Endothelial cell (in vitro differentiated cells): ENCODE results near the gene CHM. TPM values are rescaled to one million over a fixed set of nuclear protein-coding genes. Genes with fewer than 3 reads are reported as not detected.

Source experiments
- DNase-seq: peaks from one replicate; pipeline ENCODE4 v3.0.0; 2021; ENCODE audit warnings: low spot score
- H3K27ac Mint-ChIP-seq: one replicate; pipeline ENCODE4 v1.8.0; 2021; ENCODE audit warnings: mixed read lengths, inconsistent platforms; ENCODE audit not compliant: unreplicated experiment
- H3K27me3 Mint-ChIP-seq: one replicate; pipeline ENCODE4 v1.8.0; 2021; ENCODE audit warnings: mild to moderate bottlenecking, moderate library complexity, mixed read lengths, inconsistent platforms; ENCODE audit not compliant: unreplicated experiment
- H3K36me3 Mint-ChIP-seq: one replicate; pipeline ENCODE4 v1.8.0; 2021; ENCODE audit warnings: mild to moderate bottlenecking, low read depth, mixed read lengths, inconsistent platforms; ENCODE audit not compliant: unreplicated experiment
- H3K4me1 Mint-ChIP-seq: one replicate; pipeline ENCODE4 v1.8.0; 2021; ENCODE audit warnings: mild to moderate bottlenecking, mixed read lengths, inconsistent platforms; ENCODE audit not compliant: unreplicated experiment
- H3K4me3 Mint-ChIP-seq: one replicate; pipeline ENCODE4 v1.8.0; 2021; ENCODE audit warnings: mild to moderate bottlenecking, mixed read lengths, inconsistent platforms; ENCODE audit not compliant: unreplicated experiment
- H3K9me3 Mint-ChIP-seq: one replicate; pipeline ENCODE4 v1.8.0; 2021; ENCODE audit warnings: mixed read lengths, inconsistent platforms; ENCODE audit not compliant: unreplicated experiment
- CTCF ChIP-seq: fragments of 200-600 bp; sonication (generic); IDR thresholded peaks from one replicate; pipeline ENCODE4 v1.5.0; 2021; ENCODE audit warnings: antibody characterized with exemption; ENCODE audit not compliant: unreplicated experiment
- total RNA-seq: library from RNA; stranded (reverse); fragmentation: NEBNext Ultra II Directional; extraction: Animal tissue kit (Norgen Biotek cat#: 25700); gene quantifications from one replicate; pipeline ENCODE4 v1.2.1, GENCODE V29; 2021; ENCODE audit not compliant: unreplicated experiment

CHM gene
- total RNA-seq, 1 donor from 2014 or later = 18.1 TPM

GRCh38 chrX:85906399-85906798 is 141.0 kb downstream of the CHM start:
- TF ChIP-seq CTCF = no peak
- Mint-ChIP-seq H3K4me3 (no peak overlapping the region), H3K36me3 (no peaks in the 10 kb centered on the region), H3K27me3 (no peaks in the 10 kb centered on the region), H3K9me3 (no peaks in the 10 kb centered on the region), H3K4me1 (no peaks in the 10 kb centered on the region), H3K27ac (no peak overlapping the region)
- no peak for DNase-seq

GRCh38 chrX:85905851-85906250 is 141.5 kb downstream of the CHM start:
- H3K9me3 Mint-ChIP-seq = no peaks in the 10 kb centered on the region
- DNase-seq = no peak
- H3K36me3 Mint-ChIP-seq = no peaks in the 10 kb centered on the region
- no peak overlapping the region for H3K4me3 Mint-ChIP-seq
- H3K4me1 Mint-ChIP-seq = no peaks in the 10 kb centered on the region
- no peaks in the 10 kb centered on the region for H3K27me3 Mint-ChIP-seq
- TF ChIP-seq CTCF = no peak
- no peak overlapping the region for H3K27ac Mint-ChIP-seq

GRCh38 chrX:85903692-85904471 is 143.5 kb downstream of the CHM start:
- no peaks in the 10 kb centered on the region for H3K27me3 Mint-ChIP-seq
- no peak for TF ChIP-seq CTCF

GRCh38 chrX:85897362-85898126 is 149.8 kb downstream of the CHM start:
- peaks cover 5% of the 10 kb centered on the region for H3K36me3 Mint-ChIP-seq
- H3K4me1 Mint-ChIP-seq = no peaks in the 10 kb centered on the region
- TF ChIP-seq CTCF = no peak
- peaks cover 3% of the 10 kb centered on the region for H3K27me3 Mint-ChIP-seq
- H3K9me3 Mint-ChIP-seq = no peaks in the 10 kb centered on the region
- H3K4me3 Mint-ChIP-seq = no peak overlapping the region
- no peak overlapping the region for H3K27ac Mint-ChIP-seq
- DNase-seq = no peak

More at GRCh38 chrX:85903692-85904471, 143.5 kb downstream of the CHM start:
- Mint-ChIP-seq H3K27ac (no peak overlapping the region), H3K4me1 (no peaks in the 10 kb centered on the region), H3K4me3 (no peak overlapping the region), H3K9me3 (no peaks in the 10 kb centered on the region), H3K36me3 (no peaks in the 10 kb centered on the region)
- no peak for DNase-seq

- H3K36me3 Mint-ChIP-seq = peaks cover 7% of the 10 kb centered on the region
- TF ChIP-seq CTCF = no peak
- no peaks in the 10 kb centered on the region for H3K9me3 Mint-ChIP-seq
- H3K27ac Mint-ChIP-seq = no peak overlapping the region
- DNase-seq = no peak
- no peaks in the 10 kb centered on the region for H3K27me3 Mint-ChIP-seq
- H3K4me1 Mint-ChIP-seq = no peaks in the 10 kb centered on the region
- no peak overlapping the region for H3K4me3 Mint-ChIP-seq
Observed at GRCh38 chrX:85882601-85883000, 164.8 kb downstream of the CHM start.
